T-helper 17 cell (primary cell): Measurements from ENCODE around the gene MTHFD2L. TPM values are rescaled to one million over a fixed set of nuclear protein-coding genes. Genes with fewer than 3 reads are reported as not detected.

Experiments
- ATAC-seq: fragments of 150-1000 bp; cut with Tn5 transposase; 2 replicates; pipeline ENCODE4 v1.10.0; 2021; ENCODE audit warnings: mild to moderate bottlenecking, moderate library complexity
- DNase-seq, 3 donors: peaks; one replicate each; pipeline versions ENCODE4 v3.0.0 to v3.0.0-alpha.2; 2020 to 2021
- H3K9me3 ChIP-seq: one replicate; pipeline ENCODE4 v1.7.0; 2013; ENCODE audit warnings: low read length, mild to moderate bottlenecking; ENCODE audit not compliant: control insufficient read depth, poor library complexity, severe bottlenecking
- H3K27ac Mint-ChIP-seq: one replicate; pipeline ENCODE4 v1.8.0; 2022; ENCODE audit warnings: mild to moderate bottlenecking, moderate library complexity, mixed read lengths
- H3K27me3 Mint-ChIP-seq: one replicate; pipeline ENCODE4 v1.8.0; 2022; ENCODE audit warnings: mixed read lengths
- H3K36me3 Mint-ChIP-seq: one replicate; pipeline ENCODE4 v1.8.0; 2022; ENCODE audit warnings: low read depth, mixed read lengths
- H3K4me1 Mint-ChIP-seq: one replicate; pipeline ENCODE4 v1.8.0; 2022; ENCODE audit warnings: mild to moderate bottlenecking, mixed read lengths
- H3K4me3 Mint-ChIP-seq: one replicate; pipeline ENCODE4 v1.8.0; 2022; ENCODE audit warnings: mild to moderate bottlenecking, moderate library complexity, mixed read lengths
- total RNA-seq, 4 donors: library from RNA in 2 of 4; stranded (reverse) in 2 of 4; gene quantifications; one replicate each; pipeline ENCODE4 v1.2.3 and lab custom pipeline; 2022 to 2026

The MTHFD2L gene
- total RNA-seq, 2 donors from 2014 or later, result 6.2 to 14.5 TPM

- H3K27me3 Mint-ChIP-seq, result no peaks in the 10 kb centered on the region
Measured at GRCh38 chr4:74255096-74255495, 97.2 kb downstream of the MTHFD2L start.

DNA sequence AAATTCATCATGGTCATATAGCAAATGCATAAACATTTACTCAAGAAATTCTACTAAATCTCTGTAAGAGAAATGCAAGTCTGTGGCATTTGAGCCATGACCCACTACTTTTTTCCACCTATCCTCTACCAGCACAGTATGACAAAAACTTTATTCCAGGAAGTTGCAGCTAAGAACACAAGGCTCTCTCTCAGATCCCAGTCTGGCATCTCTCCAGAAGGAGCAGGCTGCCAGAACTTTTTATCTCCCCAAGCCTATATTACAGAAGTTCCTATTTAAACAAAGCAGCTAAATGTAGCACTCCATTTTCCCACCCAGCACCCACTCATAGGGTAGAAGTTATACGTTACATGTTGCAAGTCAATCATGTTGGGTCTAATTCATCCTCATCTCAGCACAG is 101.0 kb downstream of the MTHFD2L start:
- ATAC-seq, result no peak
- Mint-ChIP-seq H3K27ac (no peak overlapping the region), H3K36me3 (no peaks in the 10 kb centered on the region), H3K27me3 (no peaks in the 10 kb centered on the region), H3K4me3 (no peak overlapping the region), H3K4me1 (no peaks in the 10 kb centered on the region)
- DNase-seq, result no peak
- no peaks in the 10 kb centered on the region for H3K9me3 ChIP-seq

More at GRCh38 chr4:74255096-74255495, 97.2 kb downstream of the MTHFD2L start:
- H3K9me3 ChIP-seq, result no peaks in the 10 kb centered on the region
- Mint-ChIP-seq H3K36me3 (no peaks in the 10 kb centered on the region), H3K4me3 (no peak overlapping the region), H3K27ac (no peak overlapping the region), H3K4me1 (no peaks in the 10 kb centered on the region)
- ATAC-seq (no peak), DNase-seq (no peak)

- H3K4me1 Mint-ChIP-seq, result no peaks in the 10 kb centered on the region
- no peaks in the 10 kb centered on the region for H3K9me3 ChIP-seq
- no peak for DNase-seq
- no peak for ATAC-seq
- no peak overlapping the region for H3K27ac Mint-ChIP-seq
- no peaks in the 10 kb centered on the region for H3K36me3 Mint-ChIP-seq
- no peak overlapping the region for H3K4me3 Mint-ChIP-seq
- no peaks in the 10 kb centered on the region for H3K27me3 Mint-ChIP-seq
Measured at GRCh38 chr4:74260036-74260435, 102.1 kb downstream of the MTHFD2L start.

DNA sequence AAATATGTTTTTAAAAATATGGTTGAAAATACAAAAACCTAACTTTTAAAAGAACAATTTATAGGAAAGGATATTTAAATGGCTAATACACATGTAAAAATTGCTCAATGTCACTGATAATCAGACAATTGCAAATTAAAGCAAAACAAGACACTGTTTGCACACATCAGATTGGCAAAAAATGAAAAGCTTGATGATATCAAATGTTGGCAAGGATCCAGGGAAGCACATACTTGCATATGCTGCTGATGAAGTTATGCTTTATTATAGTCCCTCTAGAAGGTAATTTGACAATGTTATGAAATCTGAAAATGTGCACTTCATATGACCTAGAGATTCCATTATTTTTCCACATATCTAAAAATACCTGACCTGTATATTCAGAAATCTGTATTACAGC is 104.6 kb downstream of the MTHFD2L start:
- no peak for DNase-seq
- no peaks in the 10 kb centered on the region for H3K27me3 Mint-ChIP-seq
- H3K9me3 ChIP-seq, result no peaks in the 10 kb centered on the region
- no peaks in the 10 kb centered on the region for H3K36me3 Mint-ChIP-seq
- H3K4me3 Mint-ChIP-seq, result no peak overlapping the region
- ATAC-seq, result no peak
- H3K4me1 Mint-ChIP-seq, result no peaks in the 10 kb centered on the region
- H3K27ac Mint-ChIP-seq, result no peak overlapping the region

DNA sequence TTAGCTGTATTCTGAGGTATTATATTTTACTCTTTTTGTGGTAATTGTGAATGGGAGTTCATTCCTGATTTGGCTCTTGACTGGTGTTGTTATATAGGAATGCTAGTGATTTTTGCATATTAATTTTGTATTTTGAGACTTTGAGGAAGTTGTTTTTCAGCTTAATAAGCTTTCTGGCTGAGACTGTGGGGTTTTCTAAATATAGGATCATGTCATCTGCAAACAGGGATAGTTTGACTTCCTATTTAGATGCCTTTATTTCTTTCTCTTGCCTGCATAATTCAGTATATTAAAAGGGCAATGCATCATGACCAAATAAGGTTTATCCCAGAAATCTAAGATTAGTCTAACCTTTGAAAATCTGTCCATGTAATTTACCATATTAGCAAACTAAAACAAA is 105.6 kb downstream of the MTHFD2L start:
- Mint-ChIP-seq H3K27me3 (no peaks in the 10 kb centered on the region), H3K4me3 (no peak overlapping the region), H3K4me1 (no peaks in the 10 kb centered on the region), H3K36me3 (no peaks in the 10 kb centered on the region), H3K27ac (no peak overlapping the region)
- H3K9me3 ChIP-seq, result no peaks in the 10 kb centered on the region
- ATAC-seq, result no peak
- DNase-seq, result no peak

DNA sequence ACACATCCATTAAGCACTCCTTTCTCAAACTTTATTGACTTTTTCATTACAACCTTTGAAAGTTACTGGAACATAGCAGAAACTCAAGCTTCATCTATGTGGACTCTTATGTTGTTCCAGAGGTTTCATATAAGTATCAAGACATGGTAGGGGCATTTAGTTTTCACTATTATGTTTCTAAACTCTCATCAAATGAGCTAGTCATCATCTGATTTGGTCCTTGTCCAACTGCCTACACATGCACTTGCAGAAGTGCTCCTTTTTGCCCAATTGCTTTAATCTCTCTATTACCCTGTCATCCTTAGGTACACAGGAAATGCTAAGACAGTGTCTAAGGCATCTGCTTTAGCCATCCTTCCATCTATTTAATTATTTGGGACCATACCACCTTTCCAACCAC is 108.2 kb downstream of the MTHFD2L start:
- no peak overlapping the region for H3K4me3 Mint-ChIP-seq
- no peaks in the 10 kb centered on the region for H3K4me1 Mint-ChIP-seq
- no peak overlapping the region for H3K27ac Mint-ChIP-seq
- no peaks in the 10 kb centered on the region for H3K9me3 ChIP-seq
- no peak for ATAC-seq
- no peak for DNase-seq
- H3K36me3 Mint-ChIP-seq, result no peaks in the 10 kb centered on the region
- H3K27me3 Mint-ChIP-seq, result no peaks in the 10 kb centered on the region

GRCh38 chr4:74267998-74268606 is 110.2 kb downstream of the MTHFD2L start:
- no peaks in the 10 kb centered on the region for H3K4me1 Mint-ChIP-seq
- ATAC-seq, result no peak
- H3K36me3 Mint-ChIP-seq, result no peaks in the 10 kb centered on the region
- H3K4me3 Mint-ChIP-seq, result no peak overlapping the region
- no peak for DNase-seq
- no peaks in the 10 kb centered on the region for H3K9me3 ChIP-seq
- no peak overlapping the region for H3K27ac Mint-ChIP-seq
- H3K27me3 Mint-ChIP-seq, result no peaks in the 10 kb centered on the region

GRCh38 chr4:74268643-74269042 is 110.7 kb downstream of the MTHFD2L start:
- DNase-seq (no peak), ATAC-seq (no peak)
- H3K9me3 ChIP-seq, result no peaks in the 10 kb centered on the region
- Mint-ChIP-seq H3K36me3 (no peaks in the 10 kb centered on the region), H3K27me3 (no peaks in the 10 kb centered on the region), H3K4me3 (no peak overlapping the region), H3K27ac (no peak overlapping the region), H3K4me1 (no peaks in the 10 kb centered on the region)

- H3K4me3 Mint-ChIP-seq, result no peak overlapping the region
- H3K27ac Mint-ChIP-seq, result no peak overlapping the region
- H3K36me3 Mint-ChIP-seq, result peaks cover 4% of the 10 kb centered on the region
- no peaks in the 10 kb centered on the region for H3K4me1 Mint-ChIP-seq
- DNase-seq (no peak), ATAC-seq (no peak)
- H3K27me3 Mint-ChIP-seq, result no peaks in the 10 kb centered on the region
- no peaks in the 10 kb centered on the region for H3K9me3 ChIP-seq
Measured at GRCh38 chr4:74278490-74278889, 120.6 kb downstream of the MTHFD2L start.

DNA sequence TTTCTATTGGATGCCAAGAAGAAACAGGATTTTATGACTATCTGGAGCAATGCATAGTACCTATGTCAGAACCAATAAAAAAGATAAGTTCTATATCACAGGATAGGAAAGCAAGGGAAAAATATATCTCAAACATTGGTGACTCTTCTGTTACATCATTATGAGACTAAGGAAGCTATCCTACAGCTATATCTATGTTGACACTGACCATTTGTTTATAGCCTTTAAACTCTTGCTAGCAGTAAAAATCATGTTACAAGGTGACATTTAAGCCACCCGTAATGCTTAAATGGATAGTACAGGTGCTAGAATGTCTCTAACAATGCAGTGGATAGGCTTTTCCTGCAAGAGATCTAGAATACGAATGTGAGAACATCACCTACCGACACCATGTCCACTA is 121.8 kb downstream of the MTHFD2L start:
- Mint-ChIP-seq H3K27ac (no peak overlapping the region), H3K4me3 (no peak overlapping the region), H3K36me3 (peaks cover 4% of the 10 kb centered on the region), H3K27me3 (no peaks in the 10 kb centered on the region), H3K4me1 (no peaks in the 10 kb centered on the region)
- no peak for ATAC-seq
- no peak for DNase-seq
- H3K9me3 ChIP-seq, result no peaks in the 10 kb centered on the region

- no peak overlapping the region for H3K4me3 Mint-ChIP-seq
- DNase-seq, result no peak
- no peak overlapping the region for H3K27ac Mint-ChIP-seq
- H3K36me3 Mint-ChIP-seq, result peaks cover 4% of the 10 kb centered on the region
- no peaks in the 10 kb centered on the region for H3K9me3 ChIP-seq
- no peaks in the 10 kb centered on the region for H3K4me1 Mint-ChIP-seq
- ATAC-seq, result no peak
- no peaks in the 10 kb centered on the region for H3K27me3 Mint-ChIP-seq
Measured at GRCh38 chr4:74282926-74283325, 125.0 kb downstream of the MTHFD2L start.

DNA sequence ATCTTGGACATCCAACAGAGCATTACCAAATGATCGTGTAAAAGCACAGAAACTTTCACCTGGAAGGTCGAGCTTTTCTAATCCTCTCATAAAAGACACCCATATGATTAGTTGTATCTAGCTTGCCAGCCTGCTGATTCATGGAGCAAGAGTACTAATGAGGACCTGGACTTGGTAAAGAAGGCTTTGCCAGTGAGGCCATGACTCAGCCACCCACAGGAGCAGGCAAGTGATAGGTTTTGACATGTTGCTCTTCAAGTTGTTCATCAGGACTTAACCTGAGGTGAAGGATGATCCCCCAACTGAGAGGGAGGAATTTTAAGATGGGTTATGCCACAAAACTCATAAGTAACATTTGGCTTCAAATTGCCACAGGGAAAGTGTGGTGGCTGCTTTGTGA is 125.7 kb downstream of the MTHFD2L start:
- DNase-seq, result no peak
- no peak for ATAC-seq
- no peak overlapping the region for H3K27ac Mint-ChIP-seq
- no peaks in the 10 kb centered on the region for H3K27me3 Mint-ChIP-seq
- no peaks in the 10 kb centered on the region for H3K9me3 ChIP-seq
- H3K4me3 Mint-ChIP-seq, result no peak overlapping the region
- H3K4me1 Mint-ChIP-seq, result no peaks in the 10 kb centered on the region
- H3K36me3 Mint-ChIP-seq, result peaks cover 4% of the 10 kb centered on the region

GRCh38 chr4:74284053-74284452 is 126.1 kb downstream of the MTHFD2L start:
- Mint-ChIP-seq H3K27ac (no peak overlapping the region), H3K4me1 (no peaks in the 10 kb centered on the region), H3K36me3 (peaks cover 4% of the 10 kb centered on the region), H3K27me3 (no peaks in the 10 kb centered on the region), H3K4me3 (no peak overlapping the region)
- ATAC-seq, result no peak
- no peaks in the 10 kb centered on the region for H3K9me3 ChIP-seq
- no peak for DNase-seq

DNA sequence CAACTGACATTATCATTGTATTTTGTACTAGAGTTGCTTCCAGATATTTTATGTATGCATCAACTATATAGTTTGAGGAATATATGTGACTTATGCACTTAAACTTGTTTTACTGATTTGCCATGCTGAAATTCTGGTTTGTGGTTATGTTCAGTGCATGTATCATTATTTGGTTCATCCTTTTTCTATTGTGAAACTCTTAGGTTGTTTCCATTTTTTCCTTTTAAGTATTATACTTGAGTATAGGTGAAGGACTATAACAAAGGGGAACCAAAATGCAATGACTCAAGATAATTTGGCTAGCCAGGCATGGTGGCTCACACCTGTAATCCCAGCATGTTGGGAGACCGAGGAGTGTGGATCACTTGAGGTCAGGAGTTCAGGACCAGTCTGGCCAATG is 129.2 kb downstream of the MTHFD2L start:
- Mint-ChIP-seq H3K27ac (no peak overlapping the region), H3K4me1 (no peaks in the 10 kb centered on the region), H3K27me3 (no peaks in the 10 kb centered on the region), H3K36me3 (no peaks in the 10 kb centered on the region), H3K4me3 (no peak overlapping the region)
- ATAC-seq (no peak), DNase-seq (no peak)
- no peaks in the 10 kb centered on the region for H3K9me3 ChIP-seq
